WERI-Rb-1 (cell line): ENCODE results near the gene ZBTB24.
A peak's percentile ranks its signal among the peaks of the same experiment; 100 is the strongest.

ENCODE experiments used
- DNase-seq: peaks from one replicate; pipeline ENCODE4 v3.0.0-alpha.2; 2020
- H3K27ac ChIP-seq: fragments of 250-450 bp; sonication (Bioruptor Pico); 2 replicates; pipeline ENCODE4 v1.5.1; 2020; ENCODE audit warnings: mild to moderate bottlenecking, moderate library complexity
- H3K27me3 ChIP-seq: fragments of 250-450 bp; sonication (Bioruptor Pico); 2 replicates; pipeline ENCODE4 v1.5.1; 2021; ENCODE audit warnings: mild to moderate bottlenecking, low read depth, moderate library complexity; ENCODE audit not compliant: insufficient read depth, severe bottlenecking
- H3K36me3 ChIP-seq: fragments of 250-450 bp; sonication (Bioruptor Pico); 2 replicates; pipeline ENCODE4 v1.5.1; 2020; ENCODE audit warnings: mild to moderate bottlenecking, moderate library complexity
- H3K4me3 ChIP-seq: 2 replicates; pipeline ENCODE4 v1.5.1; 2011; ENCODE audit warnings: low read depth, mild to moderate bottlenecking, control low read depth, low read length
- H3K9me3 ChIP-seq: fragments of 250-450 bp; sonication (Bioruptor Pico); 2 replicates; pipeline ENCODE4 v1.5.1; 2021; ENCODE audit warnings: mild to moderate bottlenecking, moderate library complexity; ENCODE audit not compliant: severe bottlenecking
- TF ChIP-seq, protein P1 (sequence below): IDR thresholded peaks from 2 replicates; pipeline ENCODE4 v1.5.1; 2011; ENCODE audit warnings: low read depth, mild to moderate bottlenecking, control low read depth, inconsistent platforms, low read length

The ZBTB24 gene

DNA sequence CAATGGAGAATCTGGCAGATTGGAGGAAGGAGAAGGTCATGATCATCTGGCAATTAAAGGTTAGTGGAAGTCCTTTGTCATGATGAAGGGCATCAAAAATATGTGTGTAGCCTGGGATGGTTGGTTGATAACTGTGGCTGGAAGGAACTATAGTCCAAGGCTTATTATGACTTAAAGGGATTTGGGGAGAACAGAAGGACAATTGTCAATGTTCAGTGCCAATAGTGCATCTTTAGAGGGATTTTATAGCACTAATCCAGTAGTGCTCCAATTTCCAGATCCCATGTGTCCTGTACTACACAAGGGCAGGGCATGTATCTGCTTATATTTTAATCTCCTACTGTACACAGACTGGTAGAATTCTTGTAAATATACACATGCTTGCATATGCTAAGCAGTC is 5.0 kb upstream of the ZBTB24 start:
- Histone ChIP-seq H3K4me3 (no peak overlapping the region), H3K36me3 (no peaks in the 10 kb centered on the region), H3K9me3 (no peaks in the 10 kb centered on the region), H3K27ac (no peak overlapping the region), H3K27me3 (no peaks in the 10 kb centered on the region)
- DNase-seq, result peak; percentile 16
- TF ChIP-seq, protein P1, sequence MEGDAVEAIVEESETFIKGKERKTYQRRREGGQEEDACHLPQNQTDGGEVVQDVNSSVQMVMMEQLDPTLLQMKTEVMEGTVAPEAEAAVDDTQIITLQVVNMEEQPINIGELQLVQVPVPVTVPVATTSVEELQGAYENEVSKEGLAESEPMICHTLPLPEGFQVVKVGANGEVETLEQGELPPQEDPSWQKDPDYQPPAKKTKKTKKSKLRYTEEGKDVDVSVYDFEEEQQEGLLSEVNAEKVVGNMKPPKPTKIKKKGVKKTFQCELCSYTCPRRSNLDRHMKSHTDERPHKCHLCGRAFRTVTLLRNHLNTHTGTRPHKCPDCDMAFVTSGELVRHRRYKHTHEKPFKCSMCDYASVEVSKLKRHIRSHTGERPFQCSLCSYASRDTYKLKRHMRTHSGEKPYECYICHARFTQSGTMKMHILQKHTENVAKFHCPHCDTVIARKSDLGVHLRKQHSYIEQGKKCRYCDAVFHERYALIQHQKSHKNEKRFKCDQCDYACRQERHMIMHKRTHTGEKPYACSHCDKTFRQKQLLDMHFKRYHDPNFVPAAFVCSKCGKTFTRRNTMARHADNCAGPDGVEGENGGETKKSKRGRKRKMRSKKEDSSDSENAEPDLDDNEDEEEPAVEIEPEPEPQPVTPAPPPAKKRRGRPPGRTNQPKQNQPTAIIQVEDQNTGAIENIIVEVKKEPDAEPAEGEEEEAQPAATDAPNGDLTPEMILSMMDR, result no peak

DNA sequence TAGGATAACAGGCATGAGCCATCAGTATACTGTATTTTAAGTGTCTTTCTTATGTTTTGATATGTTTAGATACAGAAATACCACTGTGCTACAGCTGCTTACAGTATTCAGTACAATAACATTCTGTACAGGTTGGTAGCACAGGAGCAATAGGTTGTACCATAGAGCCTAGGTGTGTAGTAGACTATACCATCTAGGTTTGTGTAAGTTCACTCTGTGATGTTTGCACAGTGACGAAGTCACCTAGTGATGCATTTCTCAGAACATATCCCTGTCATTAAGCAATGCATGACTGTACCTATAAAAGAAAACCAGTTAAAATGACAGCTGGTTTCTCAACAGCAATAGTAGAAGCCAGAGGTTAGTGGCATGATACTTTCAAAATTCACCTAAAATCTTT is 3.0 kb upstream of the ZBTB24 start:
- H3K27ac ChIP-seq, result no peak overlapping the region
- TF ChIP-seq, protein P1, result no peak
- no peaks in the 10 kb centered on the region for H3K27me3 ChIP-seq
- H3K36me3 ChIP-seq, result peaks cover 13% of the 10 kb centered on the region
- no peaks in the 10 kb centered on the region for H3K9me3 ChIP-seq
- no peak for DNase-seq
- H3K4me3 ChIP-seq, result no peak overlapping the region

DNA sequence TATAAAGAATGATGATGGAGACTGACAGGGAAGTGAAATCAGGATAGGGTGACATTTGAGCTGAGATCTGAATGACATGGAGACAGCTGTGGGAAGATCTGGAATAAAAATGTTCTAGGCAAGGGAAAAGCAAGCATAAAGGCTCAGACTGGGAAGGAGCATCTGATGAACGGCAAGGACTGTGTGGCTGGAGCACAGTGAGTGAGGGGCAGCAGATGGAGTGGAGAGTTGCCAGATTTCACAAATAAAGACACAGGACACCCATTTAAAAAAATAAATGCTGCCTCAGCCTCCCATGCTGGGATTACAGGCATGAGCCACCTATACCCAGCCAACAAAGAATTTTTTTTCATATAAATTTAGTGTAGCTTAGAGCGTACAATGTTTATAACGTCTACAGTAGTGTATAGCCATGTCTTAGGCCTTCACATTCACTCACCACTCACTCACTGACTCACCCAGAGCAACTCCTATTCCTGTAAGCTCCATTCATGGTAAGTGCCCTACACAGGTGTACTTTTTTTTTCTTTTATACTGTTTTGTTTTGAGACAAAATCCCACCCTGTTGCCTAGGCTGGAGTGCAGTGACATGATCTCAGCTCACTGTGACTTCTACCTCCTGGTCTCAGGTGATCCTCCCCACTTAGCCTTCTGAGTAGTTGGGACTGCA is 2.4 kb upstream of the ZBTB24 start:
- no peak overlapping the region for H3K4me3 ChIP-seq
- H3K9me3 ChIP-seq, result no peaks in the 10 kb centered on the region
- no peak for DNase-seq
- H3K27me3 ChIP-seq, result no peaks in the 10 kb centered on the region
- H3K27ac ChIP-seq, result no peak overlapping the region
- H3K36me3 ChIP-seq, result peaks cover 20% of the 10 kb centered on the region
- TF ChIP-seq, protein P1, result no peak

DNA sequence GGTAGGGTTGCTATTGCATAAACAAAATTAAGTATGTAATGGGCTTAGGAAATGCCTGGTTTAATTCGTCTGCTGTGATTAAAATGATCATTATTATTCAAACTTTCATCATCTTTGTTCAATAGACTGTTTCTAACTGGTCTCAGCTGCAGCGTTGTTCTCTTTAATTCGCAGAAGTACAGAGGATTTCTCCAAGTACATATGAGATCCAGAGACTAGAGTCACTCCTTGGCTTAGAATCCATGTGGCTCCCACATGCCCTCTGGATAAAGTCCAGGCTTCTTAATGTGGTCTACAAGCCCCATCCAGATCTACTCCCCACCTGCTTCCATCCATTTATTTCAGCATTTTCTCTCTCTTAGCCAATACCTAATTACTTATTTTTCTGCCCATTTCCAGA is 1.1 kb upstream of the ZBTB24 start:
- TF ChIP-seq, protein P1, result no peak
- Histone ChIP-seq H3K27ac (no peak overlapping the region), H3K36me3 (peaks cover 30% of the 10 kb centered on the region), H3K9me3 (no peaks in the 10 kb centered on the region), H3K27me3 (no peaks in the 10 kb centered on the region), H3K4me3 (peak overlapping the region; percentile 50)
- no peak for DNase-seq

DNA sequence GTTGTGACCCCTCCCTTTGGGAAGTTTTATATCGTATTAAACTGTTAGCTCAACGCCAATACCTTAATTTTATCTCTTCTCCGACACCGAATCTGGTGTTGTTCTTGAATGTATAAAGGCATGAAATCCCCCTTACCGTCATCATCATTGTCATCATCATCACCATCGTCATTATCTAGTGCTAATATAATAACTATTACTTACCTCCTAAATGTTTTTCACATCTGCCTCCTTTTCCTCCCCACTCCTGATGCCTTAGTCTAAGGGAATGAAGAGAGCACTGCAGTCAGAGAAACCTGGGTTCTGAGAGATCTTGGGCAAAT is 677 bp upstream of the ZBTB24 start:
- TF ChIP-seq, protein P1, result no peak
- Histone ChIP-seq H3K4me3 (peak overlapping the region; percentile 50), H3K27ac (no peak overlapping the region), H3K9me3 (no peaks in the 10 kb centered on the region), H3K36me3 (peaks cover 33% of the 10 kb centered on the region), H3K27me3 (no peaks in the 10 kb centered on the region)
- no peak for DNase-seq

DNA sequence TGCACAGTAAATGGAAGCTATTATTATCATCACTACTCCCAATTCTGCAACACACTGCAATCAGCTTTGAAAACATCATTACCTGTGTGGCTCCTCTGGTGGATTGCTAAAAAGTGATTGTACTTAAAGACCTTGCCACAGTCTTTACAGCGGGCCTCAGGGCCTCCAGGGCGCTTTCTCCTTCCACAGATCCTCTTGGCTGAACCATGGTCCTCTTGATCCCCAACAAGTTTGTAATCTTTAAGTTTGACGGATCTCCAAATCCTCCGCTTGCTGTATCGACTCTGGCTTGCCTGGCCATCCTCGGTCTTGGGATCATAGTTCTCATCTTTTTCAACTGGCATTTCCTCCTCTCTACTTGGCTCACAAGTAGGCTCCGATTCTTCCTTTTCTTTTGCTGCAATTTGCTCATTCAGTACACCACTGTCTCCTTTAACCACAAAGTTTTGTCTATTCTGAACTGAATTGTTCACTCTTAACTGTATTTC is 2.0 kb downstream of the ZBTB24 start:
- Histone ChIP-seq H3K27ac (no peak overlapping the region), H3K36me3 (peaks cover 53% of the 10 kb centered on the region), H3K27me3 (no peaks in the 10 kb centered on the region), H3K9me3 (no peaks in the 10 kb centered on the region), H3K4me3 (no peak overlapping the region)
- DNase-seq, result no peak
- TF ChIP-seq, protein P1, result no peak
